GM12891 (cell line): ENCODE measurements around the gene ATG14.

ENCODE experiments used
- PAX5 ChIP-seq: IDR thresholded peaks from 2 replicates; pipeline ENCODE4 v1.6.1; 2011; ENCODE audit warnings: low read length, moderate library complexity, mild to moderate bottlenecking; ENCODE audit not compliant: insufficient read depth, severe bottlenecking
- POLR2A ChIP-seq: IDR thresholded peaks from 2 replicates; pipeline ENCODE4 v1.6.1; 2011; ENCODE audit warnings: low read depth, low read length, control low read depth
- POLR2AphosphoS5 ChIP-seq: IDR thresholded peaks from 2 replicates; pipeline ENCODE4 v1.6.1; 2011; ENCODE audit warnings: low read depth, low read length, control low read depth
- POU2F2 ChIP-seq: IDR thresholded peaks from 2 replicates; pipeline ENCODE4 v1.6.1; 2011; ENCODE audit warnings: low read depth, mild to moderate bottlenecking, control low read depth, low read length, moderate library complexity
- SPI1 ChIP-seq: IDR thresholded peaks from 2 replicates; pipeline ENCODE4 v1.6.1; 2011; ENCODE audit warnings: low read depth, low read length, control low read depth
- TAF1 ChIP-seq: IDR thresholded peaks from 2 replicates; pipeline ENCODE4 v1.6.1; 2011; ENCODE audit warnings: low read depth, low read length, control low read depth

- TF ChIP-seq POLR2AphosphoS5 (no peak), POU2F2 (no peak), POLR2A (no peak), TAF1 (no peak), PAX5 (no peak), SPI1 (no peak)
Measured at GRCh38 chr14:55339770-55340169, 71.9 kb downstream of the ATG14 start.
